ENCODE data around the gene TEX13A.
"Not testable (repeated sequence)": the region's sequence is repeated elsewhere in the genome, so short reads cannot be mapped to it uniquely, and the experiment has no call there.

Gene TEX13A, protein sequence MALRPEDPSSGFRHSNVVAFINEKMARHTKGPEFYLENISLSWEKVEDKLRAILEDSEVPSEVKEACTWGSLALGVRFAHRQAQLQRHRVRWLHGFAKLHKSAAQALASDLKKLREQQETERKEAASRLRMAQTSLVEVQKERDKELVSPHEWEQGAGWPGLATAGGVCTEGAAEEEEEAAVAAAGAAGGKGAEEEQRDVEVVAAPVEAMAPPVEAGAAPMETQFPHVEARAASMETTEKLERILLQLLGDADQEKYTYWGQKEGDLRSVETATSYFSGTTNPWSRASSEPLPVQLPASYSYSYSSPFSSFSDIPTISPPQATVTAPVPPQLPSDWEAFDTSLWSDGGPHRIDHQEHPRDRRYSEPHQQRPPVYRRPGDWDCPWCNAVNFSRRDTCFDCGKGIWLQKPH

DNA sequence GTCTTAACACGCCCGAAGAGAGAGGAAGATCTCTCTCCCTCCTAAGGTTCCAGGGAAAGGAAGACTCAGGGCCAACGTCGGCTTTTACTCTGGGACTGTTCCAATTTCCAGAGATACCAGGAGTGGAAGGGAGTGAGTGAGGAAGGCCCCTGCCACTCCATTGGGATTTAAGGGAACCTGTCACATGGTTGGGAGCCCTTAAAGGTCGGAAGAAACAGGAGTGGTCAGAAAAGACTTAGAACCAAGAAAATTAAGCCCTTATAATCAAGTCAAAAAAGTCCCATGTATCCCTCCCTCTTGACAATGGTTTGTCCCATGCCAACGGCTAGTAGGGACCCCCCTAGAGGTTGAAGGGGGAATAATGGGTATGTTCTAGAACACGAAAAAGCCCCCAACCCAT is at the start of gene TEX13A:
TEX13A (minus strand) TSS at position 59 of the 400 bp plus-strand sequence. CDS start 297 bp downstream, outside the sequence.
- no peak for DNase-seq

DNA sequence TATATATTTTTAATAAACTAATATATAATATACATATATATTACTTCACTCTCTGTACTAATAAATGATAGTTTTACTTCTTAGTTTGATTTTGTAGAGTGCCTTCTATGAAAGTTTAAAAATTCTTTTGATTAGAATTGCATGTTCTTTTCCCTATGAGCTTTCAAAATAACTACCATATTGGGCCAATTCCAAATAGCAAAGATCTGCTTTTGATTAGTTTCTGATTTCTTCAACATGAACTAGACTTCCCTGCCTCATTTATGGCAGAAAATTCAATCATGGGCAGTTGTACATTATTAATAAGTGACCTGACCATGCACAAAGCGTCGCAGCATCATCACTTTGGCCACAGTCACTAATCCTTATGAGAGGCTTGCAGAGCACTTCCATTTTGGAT is 48.9 kb upstream of the TEX13A start:
- no peak for DNase-seq

DNA sequence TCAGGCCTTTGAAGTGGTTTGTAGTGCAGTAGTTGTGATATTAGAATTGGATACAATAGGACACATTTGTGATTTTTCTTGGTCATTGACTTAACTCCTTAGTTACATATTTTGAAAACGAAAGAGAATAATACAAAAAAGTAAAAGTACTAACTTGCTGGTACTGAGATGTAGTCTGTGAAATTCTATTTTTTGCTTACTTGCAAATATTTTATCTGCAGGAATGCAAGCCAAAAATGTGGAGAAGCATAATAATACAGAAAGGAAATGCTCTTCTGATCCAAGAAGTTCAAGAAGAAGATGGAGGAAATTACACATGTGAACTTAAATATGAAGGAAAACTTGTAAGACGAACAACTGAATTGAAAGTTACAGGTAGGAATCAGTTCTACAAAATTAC is 46.7 kb upstream of the TEX13A start:
- no peak for DNase-seq

DNA sequence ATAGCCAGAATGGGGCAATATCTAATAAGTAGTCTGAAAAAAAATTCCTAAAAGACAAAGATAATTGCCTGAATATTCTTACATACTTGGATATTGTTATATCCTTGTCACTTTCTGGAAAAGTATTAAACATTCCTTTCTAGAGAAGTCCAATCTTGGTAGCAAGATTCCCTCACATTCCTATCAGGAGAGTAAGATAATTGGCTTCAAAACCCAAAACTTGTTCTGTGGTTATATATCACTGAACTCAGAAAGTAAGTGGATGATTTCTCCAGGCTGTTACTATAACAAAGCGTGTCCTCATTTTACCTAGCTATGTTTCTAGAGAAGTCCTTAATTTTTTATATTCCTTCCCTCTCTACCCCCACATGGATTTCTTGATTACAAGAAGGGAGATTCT is 46.0 kb upstream of the TEX13A start:
- DNase-seq, result no peak

DNA sequence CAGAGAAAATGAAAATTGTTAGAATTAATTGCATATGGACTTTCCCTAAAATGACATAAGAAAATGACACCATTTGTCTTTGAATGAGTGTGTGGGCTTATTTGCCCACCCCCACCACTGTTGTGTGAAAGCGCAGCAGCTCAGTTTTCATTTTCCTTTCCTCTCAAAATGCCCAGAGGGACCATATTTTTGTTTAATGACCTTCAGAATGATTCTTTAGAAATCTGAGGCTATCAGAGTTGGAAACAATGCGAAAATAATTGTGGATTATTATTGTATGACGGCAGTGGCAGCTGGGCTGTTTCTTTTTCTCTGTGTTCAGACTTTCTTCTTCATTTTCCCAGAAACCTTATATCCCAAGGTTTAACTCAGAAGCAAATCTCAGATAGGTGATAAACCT is 44.6 kb upstream of the TEX13A start:
- no peak for DNase-seq

DNA sequence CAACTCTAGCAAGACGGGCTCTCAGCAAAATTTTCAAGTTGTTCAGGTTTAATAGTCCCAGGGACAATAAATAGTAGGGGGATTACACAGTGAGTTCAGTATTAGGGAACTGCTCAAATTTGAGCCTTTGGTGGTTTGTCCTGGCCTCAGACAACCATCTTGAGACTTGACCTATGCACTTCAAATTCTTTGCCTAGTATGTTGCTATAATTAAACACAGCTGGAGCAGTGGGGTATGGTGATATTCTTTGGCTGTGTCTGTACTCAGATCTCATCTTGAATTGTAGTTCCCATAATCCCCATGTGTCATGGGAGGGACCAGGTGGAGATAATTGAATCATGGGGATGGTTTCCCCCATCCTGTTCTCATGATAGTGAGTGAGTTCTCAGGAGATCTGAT is 43.3 kb upstream of the TEX13A start:
- no peak for DNase-seq

DNA sequence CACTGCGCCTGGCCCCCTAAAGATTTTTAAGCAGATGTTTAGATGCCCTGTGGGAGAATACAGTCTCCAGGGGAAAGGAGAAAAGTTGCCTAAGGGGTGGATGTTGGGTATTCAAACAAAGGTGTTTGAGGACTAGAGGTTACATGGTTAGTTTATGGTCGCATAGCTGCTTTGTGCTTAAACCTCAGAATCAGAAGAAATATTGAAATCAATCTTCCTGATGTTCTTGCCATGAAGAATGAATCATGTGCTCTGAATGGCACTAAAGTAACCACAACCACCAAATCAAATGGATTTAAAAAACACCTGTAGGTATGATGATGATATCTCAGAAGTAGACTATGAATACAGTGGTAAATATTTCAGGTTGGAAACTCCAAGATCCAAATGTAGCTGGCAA is 42.7 kb upstream of the TEX13A start:
- no peak for DNase-seq

DNA sequence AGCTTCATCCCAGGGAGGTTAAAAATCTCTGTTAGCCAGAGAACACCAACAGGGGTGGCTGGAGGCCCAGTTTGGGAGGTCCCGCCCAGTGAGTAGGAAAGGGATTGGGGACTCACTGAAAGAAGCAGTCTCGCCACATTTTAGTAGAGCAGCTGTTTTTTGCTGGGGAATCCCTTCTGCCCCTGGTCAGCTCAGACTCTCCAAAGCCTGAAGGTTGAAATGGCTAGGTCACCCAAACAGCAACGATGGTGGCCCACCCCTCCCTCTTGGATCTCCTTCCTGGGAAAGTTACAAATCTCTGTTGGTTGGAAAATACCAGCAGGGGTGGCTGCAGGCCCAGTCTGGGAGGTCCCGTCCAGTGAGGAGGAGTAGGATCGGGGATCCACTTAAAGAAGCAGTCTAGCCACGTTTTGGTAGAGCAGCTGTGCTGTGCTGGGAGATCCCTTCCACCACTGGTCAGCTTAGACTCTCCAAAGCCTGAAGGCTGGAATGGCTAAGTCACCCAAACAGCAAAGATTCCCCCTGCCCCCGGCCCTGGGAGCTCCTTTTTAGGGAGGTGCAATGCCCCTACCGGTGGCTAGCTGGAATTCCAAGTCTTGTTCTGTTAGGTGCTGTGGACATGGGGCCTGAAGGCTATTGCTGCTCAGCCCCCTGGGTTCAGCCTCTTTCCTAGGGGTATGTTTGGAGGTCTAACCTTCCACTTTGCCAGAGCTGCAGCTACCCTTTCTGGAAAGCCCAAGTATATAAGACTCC is 40.0 kb upstream of the TEX13A start:
- DNase-seq, result no peak

DNA sequence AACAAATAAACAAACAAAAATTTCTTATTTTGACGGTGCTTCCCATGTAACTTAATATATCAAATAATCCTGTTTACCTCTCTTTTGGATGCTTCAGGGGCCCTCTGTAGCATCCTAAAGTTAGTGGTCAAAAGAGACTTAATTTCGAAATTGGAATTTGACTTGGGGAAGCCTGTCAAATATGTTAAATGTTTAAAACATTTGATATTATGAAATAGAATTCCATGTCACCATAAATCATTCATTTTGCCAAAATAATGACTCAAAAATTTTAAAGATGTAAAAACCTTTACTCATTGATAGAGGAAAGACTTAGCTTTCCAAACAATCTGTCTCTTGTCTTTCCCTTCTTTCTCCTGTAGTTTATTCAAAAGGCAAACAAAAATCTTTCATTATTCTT is 20.6 kb upstream of the TEX13A start:
- no peak for DNase-seq

DNA sequence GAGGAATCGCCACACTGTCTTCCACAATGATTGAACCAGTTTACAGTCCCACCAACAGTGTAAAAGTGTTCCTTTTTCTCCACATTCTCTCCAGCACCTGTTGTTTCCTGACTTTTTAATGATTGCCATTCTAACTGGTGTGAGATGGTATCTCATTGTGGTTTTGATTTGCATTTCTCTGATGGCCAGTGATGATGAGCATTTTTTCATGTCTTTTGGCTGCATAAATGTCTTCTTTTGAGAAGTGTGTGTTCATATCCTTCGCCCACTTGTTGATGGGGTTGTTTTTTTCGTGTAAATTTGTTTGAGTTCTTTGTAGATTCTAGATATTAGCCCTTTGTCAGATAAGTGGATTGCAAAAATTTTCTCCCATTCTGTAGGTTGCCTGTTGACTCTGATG is 16.9 kb upstream of the TEX13A start:
- not testable (repeated sequence) for DNase-seq

DNA sequence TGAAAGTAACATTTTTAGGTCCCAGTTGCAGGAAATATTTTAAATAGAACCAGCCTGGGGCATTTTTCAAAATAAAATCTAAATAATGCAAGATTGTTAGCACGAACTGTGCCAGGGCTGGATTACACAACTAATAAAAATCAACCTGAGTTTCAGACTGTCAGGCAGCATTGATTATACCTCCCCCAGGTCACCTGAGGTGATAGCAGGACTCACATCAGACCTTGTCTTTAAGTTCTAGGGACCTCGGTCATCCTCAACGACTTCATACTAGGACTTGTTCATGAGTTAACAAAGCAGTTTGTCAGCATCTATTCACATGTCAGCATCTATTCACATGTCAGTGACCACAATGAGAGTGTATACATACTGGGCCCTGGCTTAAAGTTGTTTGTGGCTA is 8.7 kb upstream of the TEX13A start:
- DNase-seq, result peak; percentile 10

DNA sequence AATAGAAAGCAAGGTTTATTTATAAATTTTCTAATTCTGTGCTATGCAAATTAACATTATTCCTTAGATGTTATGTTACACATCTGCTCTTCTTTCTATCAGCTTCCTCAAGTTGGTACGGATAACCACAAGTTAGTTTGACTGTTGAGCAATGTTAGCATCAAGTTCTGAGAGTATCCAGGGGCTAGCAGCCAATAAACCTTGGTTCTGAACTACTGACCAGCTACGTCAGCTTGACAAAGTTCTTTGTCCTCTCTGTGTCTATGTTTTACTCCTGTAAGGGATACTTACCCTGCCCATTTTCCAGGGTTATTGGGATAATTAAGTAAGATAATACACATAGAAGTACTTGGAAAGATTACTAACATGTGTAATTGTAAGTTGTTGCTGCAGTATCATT is 8.1 kb upstream of the TEX13A start:
- DNase-seq, result peak; percentile 2

DNA sequence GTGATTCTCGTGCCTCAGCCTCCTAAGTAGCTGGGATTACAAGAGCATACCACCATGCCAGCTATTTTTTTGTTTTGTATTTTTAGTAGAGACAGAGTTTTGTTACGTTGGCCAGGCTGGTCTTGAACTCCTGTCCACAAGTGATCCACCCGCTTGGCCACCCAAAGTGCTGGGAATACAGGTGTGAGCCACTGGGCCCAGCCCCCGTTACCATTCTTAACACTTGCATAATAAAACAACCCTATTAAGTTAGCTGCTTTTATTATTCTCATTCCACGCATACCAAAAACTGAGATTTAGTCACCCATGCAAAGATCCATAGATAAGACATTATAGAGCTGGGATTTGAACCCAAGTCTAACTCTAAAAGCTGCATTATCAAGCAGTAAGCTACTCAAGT is 6.0 kb upstream of the TEX13A start:
- DNase-seq, result no peak

DNA sequence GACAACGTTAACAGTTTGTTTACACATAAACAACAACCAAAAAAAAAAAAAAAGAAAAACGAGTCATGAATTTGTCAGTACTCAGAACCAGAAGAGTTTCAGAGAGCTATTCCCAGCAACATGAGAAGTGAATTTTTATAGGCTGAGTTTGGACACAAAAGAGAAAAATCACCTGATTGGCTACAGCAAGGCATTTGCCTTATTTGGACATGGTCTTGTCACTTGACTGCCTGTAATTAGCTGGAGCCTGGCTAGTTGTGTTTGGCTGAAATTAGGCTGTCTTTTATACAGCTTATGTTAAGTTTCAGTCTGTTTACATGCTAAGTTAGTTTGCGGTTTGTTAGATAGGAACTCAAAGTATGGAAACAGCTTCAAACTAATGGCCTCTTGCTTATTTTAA is 880 bp upstream of the TEX13A start:
- no peak for DNase-seq

DNA sequence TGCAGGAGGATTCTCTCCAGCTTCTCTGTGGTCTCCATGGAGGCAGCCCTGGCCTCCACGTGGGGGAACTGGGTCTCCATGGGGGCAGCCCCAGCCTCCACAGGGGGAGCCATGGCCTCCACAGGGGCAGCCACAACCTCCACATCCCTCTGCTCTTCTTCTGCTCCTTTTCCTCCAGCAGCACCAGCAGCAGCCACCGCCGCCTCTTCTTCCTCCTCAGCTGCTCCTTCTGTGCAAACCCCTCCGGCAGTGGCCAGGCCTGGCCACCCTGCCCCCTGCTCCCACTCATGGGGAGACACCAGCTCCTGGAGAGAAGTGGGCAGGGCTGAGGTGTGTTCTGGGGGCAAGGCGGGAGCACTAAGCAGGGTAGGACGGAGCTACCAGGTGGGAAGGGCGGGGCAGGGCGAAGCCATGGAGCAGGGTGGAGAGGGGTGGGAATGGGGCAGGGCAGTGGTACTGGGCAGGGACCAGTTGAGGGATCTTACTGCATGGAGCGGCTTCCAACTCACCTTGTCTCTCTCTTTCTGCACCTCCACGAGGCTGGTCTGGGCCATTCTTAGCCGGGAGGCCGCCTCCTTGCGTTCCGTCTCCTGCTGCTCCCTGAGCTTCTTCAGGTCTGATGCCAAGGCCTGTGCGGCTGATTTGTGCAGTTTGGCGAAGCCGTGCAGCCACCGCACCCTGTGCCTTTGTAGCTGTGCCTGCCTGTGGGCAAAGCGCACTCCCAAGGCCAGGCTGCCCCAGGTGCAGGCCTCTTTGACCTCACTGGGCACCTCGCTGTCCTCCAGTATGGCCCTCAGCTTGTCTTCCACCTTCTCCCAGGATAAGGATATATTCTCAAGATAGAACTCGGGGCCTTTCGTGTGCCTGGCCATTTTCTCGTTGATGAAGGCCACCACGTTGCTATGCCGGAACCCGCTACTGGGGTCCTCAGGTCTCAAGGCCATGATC is 766 bp downstream of the TEX13A start:
- DNase-seq, result no peak

DNA sequence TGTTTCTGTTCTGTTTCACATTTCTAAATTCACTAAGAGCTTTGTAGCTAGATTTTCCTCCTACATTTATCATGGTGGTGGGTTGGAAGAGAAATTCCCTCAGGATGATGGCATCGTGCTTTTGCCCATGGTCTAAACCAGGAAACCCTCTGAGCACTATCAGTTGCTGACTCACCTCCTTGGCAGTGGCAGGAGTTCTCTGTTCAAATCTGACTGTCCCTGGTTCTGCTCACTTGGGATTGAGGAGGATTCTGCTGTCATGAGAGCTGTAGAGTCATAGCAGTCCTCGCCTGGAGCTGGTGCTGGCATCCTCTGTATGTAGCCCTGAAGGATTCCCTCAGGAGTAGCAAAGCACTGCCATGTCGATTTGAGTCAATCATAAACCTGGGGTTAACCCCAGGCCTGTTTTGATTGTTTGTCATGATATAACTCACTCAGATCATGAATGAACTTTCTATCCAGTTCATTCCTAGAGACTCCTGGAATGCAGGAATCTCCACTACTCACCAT is 9.4 kb downstream of the TEX13A start:
- no peak for DNase-seq

DNA sequence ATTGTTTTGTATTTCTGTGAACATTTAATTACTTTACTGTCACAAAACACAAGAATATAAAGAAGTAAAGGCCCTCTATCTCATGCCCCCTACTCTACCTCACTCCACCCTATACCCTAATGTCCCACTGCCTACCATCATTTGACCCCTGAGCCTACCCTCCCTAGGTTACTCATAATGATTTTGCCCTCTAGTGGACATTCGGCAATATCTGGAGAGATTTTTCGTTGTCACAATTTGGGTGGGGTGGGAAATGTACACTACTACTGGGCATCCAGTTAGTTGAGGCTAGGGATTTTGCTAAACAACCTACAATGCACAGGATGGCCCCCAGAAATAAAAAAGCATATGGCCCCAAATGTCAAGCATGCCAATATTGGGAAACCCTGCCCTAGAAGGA is 10.2 kb downstream of the TEX13A start:
- DNase-seq, result no peak

DNA sequence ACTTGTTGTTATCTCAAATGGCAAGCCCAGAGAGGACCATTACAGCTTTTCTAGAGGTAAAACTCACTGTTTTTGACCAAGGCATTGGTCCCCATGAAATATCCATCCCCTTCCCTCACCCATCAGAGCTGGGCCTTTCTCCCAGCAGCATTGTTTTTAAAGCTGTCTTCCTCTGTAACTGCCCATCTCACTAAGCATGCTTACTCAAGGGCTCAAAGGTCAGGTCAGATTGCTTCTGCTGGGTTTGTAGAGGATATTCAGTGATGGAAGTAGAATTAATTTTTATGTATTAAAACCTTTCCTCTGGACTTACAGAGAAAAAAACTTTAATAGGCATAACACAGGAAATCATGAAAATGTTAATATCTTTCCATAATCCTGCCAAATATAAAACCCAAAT is 11.1 kb downstream of the TEX13A start:
- no peak for DNase-seq

DNA sequence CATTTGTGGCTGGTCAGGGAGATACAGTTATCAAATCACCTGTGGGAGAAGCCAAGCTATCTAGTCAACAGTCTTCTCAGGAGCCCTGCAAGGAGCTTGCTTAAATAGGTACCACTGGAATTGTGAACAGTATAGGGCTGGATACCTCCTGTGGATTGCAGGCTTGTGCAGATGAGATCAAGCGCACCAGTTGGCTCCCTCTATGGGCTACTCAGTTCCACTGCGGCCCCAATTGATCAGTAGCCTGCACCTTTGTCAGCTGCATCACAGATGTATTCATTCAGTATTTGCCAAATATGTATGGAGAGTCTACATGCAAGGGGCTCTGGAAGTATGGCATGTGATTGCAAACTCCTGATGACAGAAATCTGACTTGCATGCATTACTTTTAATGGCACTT is 28.6 kb downstream of the TEX13A start:
- DNase-seq, result no peak

DNA sequence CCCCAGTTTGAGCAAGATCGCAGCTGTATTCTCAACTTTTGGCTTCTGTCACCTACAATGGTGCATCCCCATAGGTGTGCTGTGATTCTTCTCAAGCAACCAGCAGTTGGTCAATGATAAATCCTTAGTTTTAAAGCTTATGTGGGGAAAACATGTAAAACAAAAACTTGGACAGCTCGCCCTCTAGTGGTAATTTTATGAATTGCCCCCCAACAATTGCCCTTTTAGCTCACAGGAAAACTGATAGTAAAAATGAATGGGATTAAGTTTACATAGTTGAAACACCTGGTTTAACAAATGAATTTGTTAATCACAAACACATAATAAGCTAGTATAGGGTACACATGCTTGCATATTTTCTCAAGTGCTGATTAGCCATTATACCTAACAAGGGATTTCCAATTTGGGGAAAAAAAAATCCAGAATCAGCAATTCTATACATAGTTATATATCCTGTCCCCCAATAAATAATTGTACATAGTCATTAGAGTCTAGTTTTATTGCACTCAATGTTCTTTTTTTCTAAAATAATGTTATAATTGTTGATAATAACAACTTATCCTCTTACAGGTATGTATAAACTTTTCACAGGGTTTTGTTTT is 30.1 kb downstream of the TEX13A start:
- DNase-seq, result no peak

DNA sequence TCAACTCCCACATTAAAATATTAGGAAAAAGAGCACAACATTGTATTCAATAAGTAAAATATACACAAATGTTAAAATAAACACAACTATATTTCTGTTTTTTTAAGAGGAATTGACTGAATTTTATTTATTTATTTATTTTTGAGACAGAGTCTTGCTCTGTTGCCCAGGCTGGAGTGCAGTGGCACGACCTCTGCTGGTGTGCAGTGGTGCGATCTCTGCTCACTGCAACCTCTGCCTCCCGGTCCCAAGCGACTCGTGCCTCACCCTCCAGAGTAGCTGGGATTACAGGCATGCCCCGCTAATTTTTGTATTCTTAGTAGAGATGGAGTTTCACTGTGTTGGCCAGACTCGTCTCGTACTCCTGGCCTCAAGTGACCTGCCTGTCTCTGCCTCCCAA is 31.4 kb downstream of the TEX13A start:
- DNase-seq, result no peak

DNA sequence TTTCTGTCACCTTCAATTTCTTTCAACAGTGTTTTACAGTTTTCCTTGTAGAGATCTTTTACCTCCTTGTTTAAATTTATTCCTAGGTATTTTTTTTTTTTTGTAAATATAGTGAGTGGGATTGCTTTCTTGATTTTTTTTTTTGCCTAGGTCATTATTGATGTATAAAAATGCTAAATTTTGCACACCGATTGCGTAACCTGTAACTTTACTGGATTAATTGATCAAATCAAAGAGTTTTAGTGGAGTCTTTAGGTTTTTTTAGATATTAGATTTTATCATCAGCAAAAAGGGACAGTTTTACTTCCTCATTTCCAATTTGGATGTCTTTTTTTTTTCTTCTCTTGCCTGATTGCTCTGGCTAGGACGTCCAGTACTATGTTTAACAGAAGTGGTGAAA is 40.9 kb downstream of the TEX13A start:
- DNase-seq, result no peak

DNA sequence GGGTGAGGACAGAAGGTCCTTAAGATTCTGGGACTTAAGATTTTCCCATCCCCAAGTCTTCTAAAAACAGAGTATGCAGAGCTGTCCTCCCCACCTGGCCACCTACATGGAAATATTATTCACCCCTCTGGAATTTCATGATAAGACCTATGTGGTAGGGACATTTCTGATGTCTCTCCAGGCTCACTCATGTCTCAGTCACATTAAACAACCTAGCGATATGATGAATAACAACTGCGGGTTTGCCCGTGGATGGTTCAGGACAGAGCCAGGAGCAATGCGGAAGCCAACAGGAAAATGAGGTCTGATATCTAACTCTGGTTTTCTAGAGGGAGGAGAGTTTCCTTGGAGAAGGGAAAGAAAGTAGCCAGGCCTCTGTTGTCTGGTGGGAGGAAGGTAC is 47.4 kb downstream of the TEX13A start:
- DNase-seq, result no peak
